GM12875 (cell line): Measurements from ENCODE around the gene ABITRAM.
"Not testable (repeated sequence)": the region's sequence is repeated elsewhere in the genome, so short reads cannot be mapped to it uniquely, and the experiment has no call there.

Experiments
- H3K4me3 ChIP-seq: one replicate; pipeline ENCODE4 v1.5.1; 2011; ENCODE audit warnings: low read depth, low read length, control low read depth
- TF ChIP-seq, protein P1 (sequence below): IDR thresholded peaks from 2 replicates; pipeline ENCODE4 v1.5.1; 2011; ENCODE audit warnings: low read depth, mild to moderate bottlenecking, control low read depth, inconsistent platforms, low read length, moderate library complexity, borderline replicate concordance; ENCODE audit not compliant: insufficient read depth

ABITRAM gene

GRCh38 chr9:108897324-108898096 lies 36.7 kb upstream of the ABITRAM start:
- TF ChIP-seq, protein P1, sequence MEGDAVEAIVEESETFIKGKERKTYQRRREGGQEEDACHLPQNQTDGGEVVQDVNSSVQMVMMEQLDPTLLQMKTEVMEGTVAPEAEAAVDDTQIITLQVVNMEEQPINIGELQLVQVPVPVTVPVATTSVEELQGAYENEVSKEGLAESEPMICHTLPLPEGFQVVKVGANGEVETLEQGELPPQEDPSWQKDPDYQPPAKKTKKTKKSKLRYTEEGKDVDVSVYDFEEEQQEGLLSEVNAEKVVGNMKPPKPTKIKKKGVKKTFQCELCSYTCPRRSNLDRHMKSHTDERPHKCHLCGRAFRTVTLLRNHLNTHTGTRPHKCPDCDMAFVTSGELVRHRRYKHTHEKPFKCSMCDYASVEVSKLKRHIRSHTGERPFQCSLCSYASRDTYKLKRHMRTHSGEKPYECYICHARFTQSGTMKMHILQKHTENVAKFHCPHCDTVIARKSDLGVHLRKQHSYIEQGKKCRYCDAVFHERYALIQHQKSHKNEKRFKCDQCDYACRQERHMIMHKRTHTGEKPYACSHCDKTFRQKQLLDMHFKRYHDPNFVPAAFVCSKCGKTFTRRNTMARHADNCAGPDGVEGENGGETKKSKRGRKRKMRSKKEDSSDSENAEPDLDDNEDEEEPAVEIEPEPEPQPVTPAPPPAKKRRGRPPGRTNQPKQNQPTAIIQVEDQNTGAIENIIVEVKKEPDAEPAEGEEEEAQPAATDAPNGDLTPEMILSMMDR, result no peak
- H3K4me3 ChIP-seq, result no peak overlapping the region

GRCh38 chr9:108899023-108899695 lies 35.0 kb upstream of the ABITRAM start:
- not testable (repeated sequence) for H3K4me3 ChIP-seq

GRCh38 chr9:108900176-108900575 lies 34.0 kb upstream of the ABITRAM start:
- H3K4me3 ChIP-seq, result no peak overlapping the region
- TF ChIP-seq, protein P1, result no peak

GRCh38 chr9:108903420-108904103 lies 30.6 kb upstream of the ABITRAM start:
- no peak overlapping the region for H3K4me3 ChIP-seq
- TF ChIP-seq, protein P1, result no peak

DNA sequence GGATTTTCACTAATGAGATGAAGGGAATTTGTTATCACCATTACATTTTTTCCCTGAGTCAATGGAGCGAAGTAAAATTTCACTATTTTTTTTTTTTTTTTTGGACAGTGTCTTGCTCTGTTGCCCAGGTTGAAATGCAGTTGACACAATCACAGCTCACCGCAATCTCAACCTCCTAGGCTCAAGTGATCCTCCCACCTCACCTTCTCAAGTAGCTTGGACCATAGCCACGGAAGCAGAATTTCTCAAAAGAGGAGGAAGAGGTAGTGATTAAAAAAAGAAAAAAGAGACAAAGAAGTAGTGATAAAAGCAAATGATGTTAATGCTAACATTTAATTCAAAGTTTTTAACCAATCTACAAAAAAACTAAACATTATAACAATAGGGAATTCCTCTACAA lies 30.0 kb upstream of the ABITRAM start:
- TF ChIP-seq, protein P1, result no peak
- H3K4me3 ChIP-seq, result no peak overlapping the region

DNA sequence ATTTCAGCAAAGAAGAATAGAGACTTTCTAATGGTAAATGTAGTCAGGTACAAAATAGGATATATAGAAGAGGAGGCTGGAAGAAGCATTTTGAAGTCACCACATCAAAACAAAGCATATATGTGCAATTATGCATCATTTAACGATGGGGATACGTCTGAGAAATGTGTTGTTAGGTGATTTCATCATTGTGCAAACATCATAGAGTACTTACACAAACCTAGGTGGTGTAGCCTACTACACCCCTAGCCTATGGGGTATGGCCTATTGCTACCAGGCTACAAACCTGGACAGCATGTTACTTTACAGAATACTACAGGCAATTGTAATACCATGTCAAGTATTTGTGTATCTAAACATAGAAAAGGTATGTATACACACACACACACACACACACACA lies 28.7 kb upstream of the ABITRAM start:
- TF ChIP-seq, protein P1, result no peak
- no peak overlapping the region for H3K4me3 ChIP-seq

GRCh38 chr9:108910402-108910801 lies 23.8 kb upstream of the ABITRAM start:
- H3K4me3 ChIP-seq, result no peak overlapping the region
- TF ChIP-seq, protein P1, result no peak
